H1 (cell line): ENCODE measurements around the gene ARSI.

Experiments used
- CHD2 ChIP-seq: IDR thresholded peaks from 2 replicates; pipeline ENCODE4 v1.6.1; 2012; ENCODE audit warnings: low read length, improper control_type of control experiment
- POLR2A ChIP-seq, 2 experiments: IDR thresholded peaks; 1 replicate in 1 of 2; 2 replicates in 1 of 2; pipeline ENCODE4 v1.6.1; 2011; ENCODE audit warnings: low read depth in 2 of 2, low read length in 2 of 2, mild to moderate bottlenecking in 2 of 2; ENCODE audit errors: control extremely low read depth in 1 of 2
- SRF ChIP-seq: IDR thresholded peaks from 2 replicates; pipeline ENCODE4 v1.6.1; 2011; ENCODE audit warnings: mild to moderate bottlenecking, low read depth, low read length, moderate library complexity
- TF ChIP-seq, protein P1 (sequence below), 3 experiments: IDR thresholded peaks; 1 replicate in 2 of 3; 2 replicates in 1 of 3; pipeline versions ENCODE4 v1.5.1 to v1.6.1; 2011; ENCODE audit warnings: low read length in 3 of 3, mild to moderate bottlenecking in 3 of 3, inconsistent platforms in 2 of 3, low read depth in 1 of 3, moderate library complexity in 1 of 3; ENCODE audit not compliant: insufficient read depth in 1 of 3; ENCODE audit errors: control extremely low read depth in 1 of 3

DNA sequence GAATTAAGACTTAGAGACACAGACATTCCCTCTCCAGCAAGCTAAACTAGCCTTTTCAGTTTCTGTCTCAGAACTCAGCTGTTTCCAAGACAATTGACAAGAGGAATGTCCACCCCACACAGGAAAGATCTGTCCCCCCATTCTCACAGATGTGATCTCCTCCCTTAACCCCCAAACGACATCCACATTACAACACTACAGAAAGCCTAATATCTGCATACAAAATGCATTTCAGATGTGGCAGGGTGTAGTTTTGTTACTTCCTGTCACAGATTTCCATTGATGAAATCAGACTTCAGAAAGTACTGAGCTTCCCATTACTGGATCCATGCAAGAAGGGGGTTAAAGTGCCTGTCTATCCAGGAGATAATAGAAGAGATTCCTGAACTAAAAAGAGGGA is 2.9 kb upstream of the ARSI start:
- TF ChIP-seq POLR2A (IDR thresholded peaks at IDR 0.05; ENCODE audit: control extremely low read depth in 1 of 2, low read depth in 2 of 2, low read length in 2 of 2), result no peak
- TF ChIP-seq, protein P1, sequence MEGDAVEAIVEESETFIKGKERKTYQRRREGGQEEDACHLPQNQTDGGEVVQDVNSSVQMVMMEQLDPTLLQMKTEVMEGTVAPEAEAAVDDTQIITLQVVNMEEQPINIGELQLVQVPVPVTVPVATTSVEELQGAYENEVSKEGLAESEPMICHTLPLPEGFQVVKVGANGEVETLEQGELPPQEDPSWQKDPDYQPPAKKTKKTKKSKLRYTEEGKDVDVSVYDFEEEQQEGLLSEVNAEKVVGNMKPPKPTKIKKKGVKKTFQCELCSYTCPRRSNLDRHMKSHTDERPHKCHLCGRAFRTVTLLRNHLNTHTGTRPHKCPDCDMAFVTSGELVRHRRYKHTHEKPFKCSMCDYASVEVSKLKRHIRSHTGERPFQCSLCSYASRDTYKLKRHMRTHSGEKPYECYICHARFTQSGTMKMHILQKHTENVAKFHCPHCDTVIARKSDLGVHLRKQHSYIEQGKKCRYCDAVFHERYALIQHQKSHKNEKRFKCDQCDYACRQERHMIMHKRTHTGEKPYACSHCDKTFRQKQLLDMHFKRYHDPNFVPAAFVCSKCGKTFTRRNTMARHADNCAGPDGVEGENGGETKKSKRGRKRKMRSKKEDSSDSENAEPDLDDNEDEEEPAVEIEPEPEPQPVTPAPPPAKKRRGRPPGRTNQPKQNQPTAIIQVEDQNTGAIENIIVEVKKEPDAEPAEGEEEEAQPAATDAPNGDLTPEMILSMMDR (IDR thresholded peaks at IDR 0.05; ENCODE audit: control extremely low read depth in 1 of 3, insufficient read depth in 1 of 3, low read depth in 1 of 3, low read length in 3 of 3), result no peak
- no peak for TF ChIP-seq SRF
- no peak for TF ChIP-seq CHD2
